Hepatocyte (in vitro differentiated cells): ENCODE measurements around the gene OR13G1.

Experiments used
- EZH2 ChIP-seq: fragments of 200-600 bp; sonication (generic); IDR thresholded peaks from 2 replicates; pipeline ENCODE4 v1.6.1; 2016; ENCODE audit warnings: antibody characterized with exemption, mild to moderate bottlenecking, borderline replicate concordance
- TF ChIP-seq, protein P1 (sequence below): fragments of 200-600 bp; sonication (generic); IDR thresholded peaks from 2 replicates; pipeline ENCODE4 v1.5.1; 2016; ENCODE audit warnings: antibody characterized with exemption, mild to moderate bottlenecking; ENCODE audit not compliant: poor library complexity

DNA sequence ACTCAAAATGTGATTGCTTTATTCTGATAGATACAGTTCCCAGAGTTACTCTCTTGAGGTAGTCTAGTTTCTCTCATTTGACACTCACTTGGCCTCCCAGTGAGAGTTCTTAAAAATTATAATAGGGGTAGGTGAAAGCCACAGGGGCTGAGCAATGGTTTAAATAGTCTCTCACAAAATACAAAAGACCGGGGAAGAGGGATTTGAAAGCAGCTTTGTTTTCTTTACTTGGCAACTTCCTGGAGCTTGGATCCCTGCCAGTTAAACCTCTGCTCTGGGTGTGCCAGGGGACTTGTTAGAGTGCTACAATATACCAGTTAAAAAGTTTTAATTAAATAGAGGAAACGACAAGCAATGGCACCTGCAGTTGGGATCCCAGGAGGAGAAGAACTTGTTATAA lies 31.7 kb downstream of the OR13G1 start:
- TF ChIP-seq, protein P1, sequence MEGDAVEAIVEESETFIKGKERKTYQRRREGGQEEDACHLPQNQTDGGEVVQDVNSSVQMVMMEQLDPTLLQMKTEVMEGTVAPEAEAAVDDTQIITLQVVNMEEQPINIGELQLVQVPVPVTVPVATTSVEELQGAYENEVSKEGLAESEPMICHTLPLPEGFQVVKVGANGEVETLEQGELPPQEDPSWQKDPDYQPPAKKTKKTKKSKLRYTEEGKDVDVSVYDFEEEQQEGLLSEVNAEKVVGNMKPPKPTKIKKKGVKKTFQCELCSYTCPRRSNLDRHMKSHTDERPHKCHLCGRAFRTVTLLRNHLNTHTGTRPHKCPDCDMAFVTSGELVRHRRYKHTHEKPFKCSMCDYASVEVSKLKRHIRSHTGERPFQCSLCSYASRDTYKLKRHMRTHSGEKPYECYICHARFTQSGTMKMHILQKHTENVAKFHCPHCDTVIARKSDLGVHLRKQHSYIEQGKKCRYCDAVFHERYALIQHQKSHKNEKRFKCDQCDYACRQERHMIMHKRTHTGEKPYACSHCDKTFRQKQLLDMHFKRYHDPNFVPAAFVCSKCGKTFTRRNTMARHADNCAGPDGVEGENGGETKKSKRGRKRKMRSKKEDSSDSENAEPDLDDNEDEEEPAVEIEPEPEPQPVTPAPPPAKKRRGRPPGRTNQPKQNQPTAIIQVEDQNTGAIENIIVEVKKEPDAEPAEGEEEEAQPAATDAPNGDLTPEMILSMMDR: no peak
- no peak for TF ChIP-seq EZH2
